Sigmoid colon (tissue), 4 donors: ENCODE data around the gene GPC6.

Experiments used
- POLR2A ChIP-seq, 2 donors: fragments of 450-650 bp; IDR thresholded peaks; one replicate each; pipeline ENCODE4 v1.6.1; 2016; ENCODE audit warnings: antibody characterized with exemption in 2 of 2, mild to moderate bottlenecking in 2 of 2, moderate library complexity in 2 of 2
- POLR2AphosphoS5 ChIP-seq, 4 donors: sonication (generic); formaldehyde crosslinking; IDR thresholded peaks; one replicate each; pipeline ENCODE4 v1.6.1; 2017; ENCODE audit warnings: antibody characterized with exemption in 4 of 4
- TF ChIP-seq, protein P1 (sequence below), 4 experiments: fragments of 450-650 bp in 3 of 4; fragments of 200-600 bp in 1 of 4; IDR thresholded peaks; one replicate each; pipeline ENCODE4 v1.5.1; 2016 to 2019; ENCODE audit warnings: antibody characterized with exemption in 4 of 4, mild to moderate bottlenecking in 3 of 4, moderate library complexity in 2 of 4

DNA sequence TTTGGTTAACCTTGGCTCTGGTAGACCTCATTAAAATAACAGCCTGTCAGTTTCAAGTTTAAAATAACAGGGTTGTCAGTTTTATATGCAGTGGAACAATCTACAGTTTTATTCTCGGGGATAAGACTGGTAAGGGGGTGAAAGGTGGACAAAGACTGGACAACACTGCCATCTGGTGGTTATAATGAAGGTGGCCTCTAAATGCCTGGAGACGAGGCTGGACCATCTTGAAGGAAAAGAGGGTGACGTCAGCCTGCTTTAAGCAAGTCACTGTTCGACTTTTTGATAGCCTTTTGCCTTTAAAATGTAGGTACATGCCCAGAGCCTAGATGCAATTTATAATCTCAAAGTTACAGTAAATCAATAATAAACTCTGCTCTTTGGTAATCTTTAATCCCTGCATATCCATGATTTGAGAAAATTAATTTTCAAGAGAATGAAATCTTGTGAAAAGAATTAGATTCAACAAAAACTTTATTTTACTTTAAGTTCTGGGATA is 1135.9 kb downstream of the GPC6 start:
- TF ChIP-seq POLR2A (IDR thresholded peaks at IDR 0.05) (no peak), POLR2AphosphoS5 (IDR thresholded peaks at IDR 0.05) (peak in 1 of 4 donors; percentile 18)
- TF ChIP-seq, protein P1, sequence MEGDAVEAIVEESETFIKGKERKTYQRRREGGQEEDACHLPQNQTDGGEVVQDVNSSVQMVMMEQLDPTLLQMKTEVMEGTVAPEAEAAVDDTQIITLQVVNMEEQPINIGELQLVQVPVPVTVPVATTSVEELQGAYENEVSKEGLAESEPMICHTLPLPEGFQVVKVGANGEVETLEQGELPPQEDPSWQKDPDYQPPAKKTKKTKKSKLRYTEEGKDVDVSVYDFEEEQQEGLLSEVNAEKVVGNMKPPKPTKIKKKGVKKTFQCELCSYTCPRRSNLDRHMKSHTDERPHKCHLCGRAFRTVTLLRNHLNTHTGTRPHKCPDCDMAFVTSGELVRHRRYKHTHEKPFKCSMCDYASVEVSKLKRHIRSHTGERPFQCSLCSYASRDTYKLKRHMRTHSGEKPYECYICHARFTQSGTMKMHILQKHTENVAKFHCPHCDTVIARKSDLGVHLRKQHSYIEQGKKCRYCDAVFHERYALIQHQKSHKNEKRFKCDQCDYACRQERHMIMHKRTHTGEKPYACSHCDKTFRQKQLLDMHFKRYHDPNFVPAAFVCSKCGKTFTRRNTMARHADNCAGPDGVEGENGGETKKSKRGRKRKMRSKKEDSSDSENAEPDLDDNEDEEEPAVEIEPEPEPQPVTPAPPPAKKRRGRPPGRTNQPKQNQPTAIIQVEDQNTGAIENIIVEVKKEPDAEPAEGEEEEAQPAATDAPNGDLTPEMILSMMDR (IDR thresholded peaks at IDR 0.05): peak; percentile 77 to 82 (median 82)
